Panc1 (cell line): ENCODE measurements around the gene CDH26. TPM values are rescaled to one million over a fixed set of nuclear protein-coding genes. Genes with fewer than 3 reads are reported as not detected.

Experiments used
- ATAC-seq: fragments of 200-7000 bp; cut with Tn5 transposase; 2 replicates; pipeline ENCODE4 v1.9.1; 2020; ENCODE audit warnings: mild to moderate bottlenecking, moderate library complexity
- BruUV-seq: library from RNA; stranded (reverse); fragments of 400-500 nt; replicated peaks from 2 replicates; lab custom pipeline; 2021; lab: Mats Ljungman, UMichigan
- CTCF ChIA-PET: fragments of 300-600 bp; sonication (Branson Sonifier 250); formaldehyde crosslinking; loops from one replicate; lab custom pipeline; 2022; ENCODE audit warnings: antibody characterized with exemption; lab: Charles Lee
- POLR2A ChIA-PET: fragments of 300-600 bp; sonication (Branson Sonifier 250); formaldehyde crosslinking; loops from one replicate; lab custom pipeline; 2022; ENCODE audit warnings: antibody characterized with exemption; lab: Charles Lee
- DNase-seq: peaks from one replicate; pipeline ENCODE4 v3.0.0-alpha.2; 2010; ENCODE audit warnings: low read depth, low spot score
- H3K27ac ChIP-seq: 2 replicates; pipeline ENCODE4 v1.5.1; 2011; ENCODE audit warnings: mild to moderate bottlenecking, low read length, inconsistent platforms
- H3K27me3 ChIP-seq: fragments of 200-500 bp; sonication (Bioruptor generic); 2 replicates; pipeline ENCODE4 v1.6.0; 2014; ENCODE audit warnings: low read length, inconsistent platforms; ENCODE audit not compliant: control insufficient read depth, insufficient read depth
- H3K36me3 ChIP-seq: fragments of 200-500 bp; sonication (Bioruptor generic); 2 replicates; pipeline ENCODE4 v1.5.1; 2014; ENCODE audit warnings: inconsistent platforms, mild to moderate bottlenecking, low read length, moderate library complexity; ENCODE audit not compliant: control insufficient read depth, insufficient read depth
- H3K4me1 ChIP-seq: 2 replicates; pipeline ENCODE4 v1.5.1; 2011; ENCODE audit warnings: inconsistent platforms, mild to moderate bottlenecking, low read length, moderate library complexity; ENCODE audit not compliant: control insufficient read depth, insufficient read depth
- H3K4me3 ChIP-seq, 2 experiments: 2 replicates each; pipeline ENCODE4 v1.5.1; 2011 to 2012; ENCODE audit warnings: low read depth in 2 of 2, low read length in 2 of 2, mild to moderate bottlenecking in 2 of 2, inconsistent platforms in 1 of 2, moderate library complexity in 1 of 2
- H3K9me3 ChIP-seq: fragments of 200-500 bp; sonication (Bioruptor generic); 2 replicates; pipeline ENCODE4 v1.5.1; 2014; ENCODE audit warnings: low read depth, mild to moderate bottlenecking, inconsistent platforms, low read length, moderate library complexity; ENCODE audit not compliant: control insufficient read depth, insufficient read depth
- POLR2AphosphoS5 ChIP-seq: IDR thresholded peaks from 2 replicates; pipeline ENCODE4 v1.6.1; 2012; ENCODE audit warnings: mild to moderate bottlenecking, low read depth, low read length, moderate library complexity
- SIN3A ChIP-seq: IDR thresholded peaks from 2 replicates; pipeline ENCODE4 v1.6.1; 2012; ENCODE audit warnings: low read depth, mild to moderate bottlenecking, low read length, moderate library complexity, borderline replicate concordance; ENCODE audit not compliant: insufficient read depth
- TCF7L2 ChIP-seq: IDR thresholded peaks from 2 replicates; pipeline ENCODE4 v1.6.1; 2011; ENCODE audit warnings: mild to moderate bottlenecking, low read depth, low read length, inconsistent platforms
- in situ Hi-C: cut with HindIII; loops from 2 replicates; pipeline ENCODE4 v1.10.0; 2016; ENCODE audit warnings: low sequenced_read_pairs, low pct_unique_long_range_greater_than_20kb
- intact Hi-C: fragments of 100-400 bp; cut with micrococcal nuclease; formaldehyde crosslinking; loops from one replicate; pipeline ENCODE4 v1.10.0; 2022; ENCODE audit not compliant: unreplicated experiment
- total RNA-seq: library from RNA; stranded (reverse); gene quantifications from one replicate; pipeline ENCODE4 v1.2.1, GENCODE V29; 2021; ENCODE audit not compliant: unreplicated experiment
- TF ChIP-seq, protein P1 (sequence below): fragments of 450-650 bp; IDR thresholded peaks from 2 replicates; pipeline ENCODE4 v1.5.1; 2017; ENCODE audit warnings: mild to moderate bottlenecking
- TF ChIP-seq, protein P2 (sequence below), 2 experiments: IDR thresholded peaks; 2 replicates each; pipeline ENCODE4 v1.6.1; 2011 to 2012; ENCODE audit warnings: low read depth in 2 of 2, control low read depth in 1 of 2, low read length in 1 of 2, mild to moderate bottlenecking in 1 of 2, moderate library complexity in 1 of 2; ENCODE audit not compliant: insufficient read depth in 1 of 2

CDH26 gene
- total RNA-seq, 1 experiment from 2014 or later, result 0.46 TPM

DNA sequence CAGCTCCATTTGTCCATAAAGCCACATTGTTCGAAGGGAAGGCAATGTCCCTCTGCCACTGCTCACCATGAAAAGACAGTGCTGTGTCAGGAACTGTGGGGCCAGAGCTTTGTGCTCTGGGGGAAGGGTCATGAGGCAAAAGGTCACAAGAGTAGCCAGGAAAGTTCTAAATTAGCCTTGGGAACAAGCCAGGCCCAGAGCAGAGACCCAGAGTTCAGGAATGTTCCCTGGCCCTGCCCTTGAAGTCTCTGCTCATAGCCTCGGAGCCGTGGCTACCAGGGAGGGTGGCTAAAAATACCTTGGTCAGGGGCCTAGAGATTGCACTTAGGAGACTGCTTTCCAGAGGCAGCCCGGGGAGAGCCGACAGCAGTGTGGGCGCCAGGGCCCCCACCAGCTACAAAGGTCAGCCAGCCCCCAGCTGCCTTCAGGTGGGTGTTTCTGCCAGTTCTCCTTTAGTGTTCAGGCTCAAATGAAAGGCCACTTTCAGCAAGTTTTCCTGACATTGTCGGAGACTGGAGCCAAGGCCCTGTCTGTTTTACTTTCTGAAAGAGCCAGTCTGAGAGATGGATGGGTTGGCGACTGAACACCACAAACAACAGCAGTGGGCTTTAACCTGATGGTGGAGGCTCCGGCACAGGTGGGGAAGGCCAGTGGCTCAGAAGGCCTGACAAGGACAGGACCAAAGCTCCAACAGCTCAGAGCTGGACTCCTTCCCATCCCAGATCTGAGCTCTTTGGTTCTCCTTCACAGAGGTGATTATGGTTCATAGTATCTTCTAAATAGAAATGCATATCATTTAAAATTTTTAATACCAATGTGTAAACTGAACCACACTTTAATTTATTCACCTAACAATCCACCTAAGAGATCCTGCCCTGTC, 76.2 kb downstream of the CDH26 start:
- DNase-seq (no peak), ATAC-seq (no peak)
- Histone ChIP-seq H3K4me1 (no peaks in the 10 kb centered on the region), H3K4me3 (no peak overlapping the region), H3K36me3 (no peaks in the 10 kb centered on the region), H3K27ac (no peak overlapping the region), H3K9me3 (no peaks in the 10 kb centered on the region), H3K27me3 (no peaks in the 10 kb centered on the region; the same call in 1 of the 2 replicates)
- CTCF ChIA-PET, result interaction anchor here (0.6 kb wide), 1 partner anchor 16 kb away, joined by 3 read pairs; no protein-coding TSS in a partner anchor
- POLR2A ChIA-PET, result no interaction called here
- TF ChIP-seq SIN3A (no peak), TCF7L2 (no peak), POLR2AphosphoS5 (no peak)
- TF ChIP-seq, protein P1, sequence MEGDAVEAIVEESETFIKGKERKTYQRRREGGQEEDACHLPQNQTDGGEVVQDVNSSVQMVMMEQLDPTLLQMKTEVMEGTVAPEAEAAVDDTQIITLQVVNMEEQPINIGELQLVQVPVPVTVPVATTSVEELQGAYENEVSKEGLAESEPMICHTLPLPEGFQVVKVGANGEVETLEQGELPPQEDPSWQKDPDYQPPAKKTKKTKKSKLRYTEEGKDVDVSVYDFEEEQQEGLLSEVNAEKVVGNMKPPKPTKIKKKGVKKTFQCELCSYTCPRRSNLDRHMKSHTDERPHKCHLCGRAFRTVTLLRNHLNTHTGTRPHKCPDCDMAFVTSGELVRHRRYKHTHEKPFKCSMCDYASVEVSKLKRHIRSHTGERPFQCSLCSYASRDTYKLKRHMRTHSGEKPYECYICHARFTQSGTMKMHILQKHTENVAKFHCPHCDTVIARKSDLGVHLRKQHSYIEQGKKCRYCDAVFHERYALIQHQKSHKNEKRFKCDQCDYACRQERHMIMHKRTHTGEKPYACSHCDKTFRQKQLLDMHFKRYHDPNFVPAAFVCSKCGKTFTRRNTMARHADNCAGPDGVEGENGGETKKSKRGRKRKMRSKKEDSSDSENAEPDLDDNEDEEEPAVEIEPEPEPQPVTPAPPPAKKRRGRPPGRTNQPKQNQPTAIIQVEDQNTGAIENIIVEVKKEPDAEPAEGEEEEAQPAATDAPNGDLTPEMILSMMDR, result no peak
- TF ChIP-seq, protein P2, sequence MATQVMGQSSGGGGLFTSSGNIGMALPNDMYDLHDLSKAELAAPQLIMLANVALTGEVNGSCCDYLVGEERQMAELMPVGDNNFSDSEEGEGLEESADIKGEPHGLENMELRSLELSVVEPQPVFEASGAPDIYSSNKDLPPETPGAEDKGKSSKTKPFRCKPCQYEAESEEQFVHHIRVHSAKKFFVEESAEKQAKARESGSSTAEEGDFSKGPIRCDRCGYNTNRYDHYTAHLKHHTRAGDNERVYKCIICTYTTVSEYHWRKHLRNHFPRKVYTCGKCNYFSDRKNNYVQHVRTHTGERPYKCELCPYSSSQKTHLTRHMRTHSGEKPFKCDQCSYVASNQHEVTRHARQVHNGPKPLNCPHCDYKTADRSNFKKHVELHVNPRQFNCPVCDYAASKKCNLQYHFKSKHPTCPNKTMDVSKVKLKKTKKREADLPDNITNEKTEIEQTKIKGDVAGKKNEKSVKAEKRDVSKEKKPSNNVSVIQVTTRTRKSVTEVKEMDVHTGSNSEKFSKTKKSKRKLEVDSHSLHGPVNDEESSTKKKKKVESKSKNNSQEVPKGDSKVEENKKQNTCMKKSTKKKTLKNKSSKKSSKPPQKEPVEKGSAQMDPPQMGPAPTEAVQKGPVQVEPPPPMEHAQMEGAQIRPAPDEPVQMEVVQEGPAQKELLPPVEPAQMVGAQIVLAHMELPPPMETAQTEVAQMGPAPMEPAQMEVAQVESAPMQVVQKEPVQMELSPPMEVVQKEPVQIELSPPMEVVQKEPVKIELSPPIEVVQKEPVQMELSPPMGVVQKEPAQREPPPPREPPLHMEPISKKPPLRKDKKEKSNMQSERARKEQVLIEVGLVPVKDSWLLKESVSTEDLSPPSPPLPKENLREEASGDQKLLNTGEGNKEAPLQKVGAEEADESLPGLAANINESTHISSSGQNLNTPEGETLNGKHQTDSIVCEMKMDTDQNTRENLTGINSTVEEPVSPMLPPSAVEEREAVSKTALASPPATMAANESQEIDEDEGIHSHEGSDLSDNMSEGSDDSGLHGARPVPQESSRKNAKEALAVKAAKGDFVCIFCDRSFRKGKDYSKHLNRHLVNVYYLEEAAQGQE (IDR thresholded peaks at IDR 0.05; ENCODE audit: insufficient read depth in 1 of 2, low read depth in 2 of 2, low read length in 1 of 2), result no peak
- intact Hi-C loops (no loop called here), in situ Hi-C loops (no loop called here)
- no TSS peak for BruUV-seq

DNA sequence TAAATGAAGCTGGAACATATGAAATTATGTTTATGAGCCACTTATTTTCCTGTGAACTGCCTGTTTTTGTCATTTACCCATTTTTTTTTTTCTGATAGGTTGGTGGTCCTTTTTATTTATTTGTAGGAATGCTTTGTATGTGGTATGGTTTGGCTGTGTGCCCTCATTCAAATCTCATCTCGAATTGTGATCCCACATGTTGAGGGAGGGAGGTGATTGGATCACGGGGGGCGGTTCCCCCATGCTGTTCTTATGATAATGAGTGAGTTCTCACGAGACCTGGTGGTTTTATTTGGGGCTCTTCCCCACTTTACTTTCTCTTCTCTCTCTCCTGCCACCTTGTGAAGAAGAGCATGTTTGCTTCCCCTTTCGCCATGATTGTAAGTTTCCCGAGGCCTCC, 77.3 kb downstream of the CDH26 start:
- ChIA-PET POLR2A (no interaction called here), CTCF (no interaction called here)
- H3K27me3 ChIP-seq, result no peaks in the 10 kb centered on the region; the same call in 1 of the 2 replicates
- H3K27ac ChIP-seq, result no peak overlapping the region
- H3K36me3 ChIP-seq, result no peaks in the 10 kb centered on the region
- intact Hi-C loops, result no loop called here
- no peaks in the 10 kb centered on the region for H3K9me3 ChIP-seq
- in situ Hi-C loops, result no loop called here
- H3K4me1 ChIP-seq, result no peaks in the 10 kb centered on the region
- TF ChIP-seq, protein P1, result no peak
- TF ChIP-seq TCF7L2 (no peak), SIN3A (no peak), POLR2AphosphoS5 (no peak)
- TF ChIP-seq, protein P2 (IDR thresholded peaks at IDR 0.05; ENCODE audit: insufficient read depth in 1 of 2, low read depth in 2 of 2, low read length in 1 of 2), result no peak
- no TSS peak for BruUV-seq
- no peak overlapping the region for H3K4me3 ChIP-seq
- ATAC-seq (no peak), DNase-seq (no peak)
